Limb (tissue), 2 donors: ENCODE measurements around the gene WDR33.

Experiments used
- DNase-seq, 2 donors: peaks; one replicate each; pipeline ENCODE4 v3.0.0-alpha.2; 2016; ENCODE audit errors: extremely low spot score in 2 of 2

Gene WDR33

DNA sequence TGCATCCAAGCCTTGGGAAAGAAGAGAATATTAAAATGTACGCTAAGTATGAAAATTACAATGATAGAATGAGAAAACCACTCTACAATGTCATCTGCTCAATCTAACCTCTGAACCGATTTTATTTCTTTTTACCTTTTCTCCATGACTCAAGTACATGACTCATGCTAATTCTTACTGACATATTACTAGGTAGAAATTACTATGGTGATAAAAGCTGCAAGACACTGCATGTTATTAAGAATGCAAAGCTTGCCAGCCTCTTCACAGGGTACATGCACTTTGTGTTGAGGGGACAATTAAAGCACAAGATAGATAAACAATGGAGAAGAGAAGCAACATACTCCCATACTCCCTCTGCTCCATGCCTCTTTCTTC lies 89.0 kb downstream of the WDR33 start:
- DNase-seq = no peak

DNA sequence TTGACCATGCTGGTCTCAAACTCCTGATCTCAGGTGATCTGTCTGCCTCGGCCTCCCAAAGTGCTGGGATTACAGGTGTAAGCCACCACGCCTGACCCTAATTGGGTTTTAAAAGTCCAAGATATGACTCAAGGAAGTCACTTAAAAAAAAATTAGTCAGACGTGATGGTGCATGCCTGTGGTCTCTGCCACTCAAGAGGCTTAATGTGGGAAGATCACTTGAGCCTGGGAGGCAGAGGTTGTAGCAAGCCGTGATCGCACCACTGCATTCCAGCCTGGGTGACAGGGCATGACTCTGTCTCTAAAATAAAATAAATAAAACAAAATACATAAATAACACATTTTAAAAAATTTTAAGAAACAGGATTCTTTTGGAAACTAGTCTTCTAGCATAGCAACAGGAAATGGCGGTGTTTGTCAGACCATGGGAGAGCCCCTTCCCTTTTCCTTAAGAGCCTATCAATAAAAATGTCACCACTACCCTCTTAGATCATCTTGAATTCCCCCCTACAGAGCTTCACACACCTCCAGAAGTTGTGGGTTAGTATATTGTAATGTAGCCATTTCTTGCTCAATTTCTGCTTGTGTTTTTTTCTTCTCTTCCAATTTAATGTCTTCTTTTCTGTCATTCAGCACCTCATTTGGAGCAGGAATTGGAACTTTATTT lies 89.5 kb downstream of the WDR33 start:
- no peak for DNase-seq

- no peak for DNase-seq
Measured at GRCh38 chr2:127719301-127720218, 91.4 kb downstream of the WDR33 start.

GRCh38 chr2:127718271-127718670 lies 92.7 kb downstream of the WDR33 start:
- no peak for DNase-seq

GRCh38 chr2:127715778-127716449 lies 95.1 kb downstream of the WDR33 start:
- no peak for DNase-seq

DNA sequence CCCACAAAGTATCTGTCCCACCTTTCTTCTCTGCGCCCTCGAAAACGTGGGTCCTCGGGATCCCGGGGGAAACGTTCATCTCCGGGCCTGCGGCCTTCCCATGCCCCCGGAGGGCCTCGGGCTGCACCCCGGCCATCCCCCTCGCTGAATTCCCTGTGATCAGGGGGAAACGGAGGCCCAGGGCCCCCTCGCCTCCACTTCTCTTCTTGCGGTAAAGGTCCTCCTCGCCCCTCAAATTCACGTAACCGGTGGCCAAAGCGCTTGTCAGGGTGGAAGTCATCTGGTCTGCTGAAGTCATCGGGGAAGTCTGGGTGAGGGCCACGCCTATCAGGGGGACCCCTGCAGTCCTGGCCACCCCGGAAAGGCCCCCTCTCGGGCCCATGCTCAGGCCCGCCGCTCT lies 97.4 kb downstream of the WDR33 start:
- no peak for DNase-seq

DNA sequence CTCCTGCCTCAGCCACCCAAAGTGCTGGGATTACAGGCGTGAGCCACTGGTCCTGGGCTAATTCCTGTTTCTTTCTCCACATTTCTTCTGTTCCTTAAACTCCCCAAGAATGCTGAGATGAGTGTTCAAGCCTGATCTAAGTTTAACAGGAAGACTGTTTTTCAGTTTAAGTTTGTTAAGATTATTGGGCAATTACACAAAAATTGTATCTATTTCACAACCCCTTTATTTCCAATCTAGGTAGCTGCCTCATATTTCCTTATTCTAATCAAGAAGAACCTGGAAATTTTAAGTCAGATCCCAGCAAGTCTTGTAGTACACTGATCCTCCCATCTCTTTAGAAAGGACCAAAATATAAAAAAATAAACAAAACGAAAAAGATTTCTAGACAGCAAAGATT lies 98.0 kb downstream of the WDR33 start:
- DNase-seq = no peak

GRCh38 chr2:127709336-127709735 lies 101.6 kb downstream of the WDR33 start:
- DNase-seq = no peak

DNA sequence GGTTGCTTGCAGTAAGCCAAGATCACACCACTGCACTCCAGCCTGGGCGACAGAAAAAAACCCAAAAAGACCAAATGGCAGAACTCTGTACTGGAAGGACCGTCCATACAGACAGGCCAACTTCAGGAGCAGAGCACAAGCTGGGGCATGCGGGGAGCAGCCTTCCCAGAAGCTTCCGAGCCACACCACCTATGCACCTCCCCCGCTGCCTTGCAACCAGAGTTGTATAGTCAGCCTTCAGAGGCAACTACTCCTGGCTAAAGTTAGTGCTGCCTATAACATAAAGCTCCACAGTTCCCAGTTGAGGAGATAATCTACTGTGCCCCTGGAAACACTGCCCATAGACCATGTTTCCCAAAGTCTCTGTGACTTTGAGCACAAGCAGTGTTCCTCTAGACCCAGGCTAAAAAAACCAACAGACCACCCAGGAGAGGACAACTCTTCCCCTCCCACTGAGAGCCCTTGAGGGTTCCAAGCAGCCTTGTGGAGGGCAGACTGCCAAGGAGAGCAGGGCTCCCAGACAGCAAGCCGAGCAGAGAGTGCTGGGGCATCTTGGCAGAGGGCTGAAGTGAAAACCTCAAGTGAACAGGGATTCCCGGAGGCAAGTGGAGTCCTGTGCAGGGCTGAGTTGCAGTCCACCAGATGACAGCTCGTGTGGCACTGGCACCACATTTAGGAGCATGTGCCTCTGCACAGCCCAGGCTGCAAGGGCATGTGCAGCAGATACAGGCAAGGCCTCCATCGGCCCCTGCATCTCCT lies 102.9 kb downstream of the WDR33 start:
- DNase-seq = no peak

- no peak for DNase-seq
Measured at GRCh38 chr2:127706215-127706990, 104.6 kb downstream of the WDR33 start.

DNA sequence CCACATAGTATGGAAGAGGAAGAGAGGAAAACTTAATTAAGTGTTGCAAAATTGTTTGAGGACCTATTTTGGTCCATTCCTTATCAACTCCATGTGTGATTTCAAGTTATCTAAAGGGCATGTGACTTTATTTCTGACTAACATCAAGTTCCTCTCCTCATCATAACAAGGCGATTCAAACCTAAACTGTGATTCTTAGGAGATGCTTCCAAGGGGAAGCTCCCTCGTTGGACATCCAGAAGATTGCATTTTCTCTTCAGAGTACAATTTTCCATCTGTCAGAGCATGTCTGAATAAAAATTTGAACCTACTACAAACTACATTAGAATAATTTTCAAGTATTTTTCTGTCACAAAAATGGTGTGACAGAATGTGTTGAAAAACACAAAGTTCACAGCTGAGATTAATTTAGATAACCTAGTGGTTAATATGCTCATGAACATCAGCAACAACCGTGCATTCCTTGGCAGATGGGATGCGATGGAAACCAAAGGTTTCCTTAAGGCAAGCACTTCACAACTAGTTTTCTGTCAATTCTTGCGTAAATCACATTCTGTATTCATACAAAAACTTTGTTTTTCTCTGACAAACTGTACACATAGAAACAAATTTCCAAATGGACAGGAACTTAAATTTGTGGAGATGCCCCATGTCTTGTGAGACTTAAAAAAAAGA lies 105.4 kb downstream of the WDR33 start:
- no peak for DNase-seq

DNA sequence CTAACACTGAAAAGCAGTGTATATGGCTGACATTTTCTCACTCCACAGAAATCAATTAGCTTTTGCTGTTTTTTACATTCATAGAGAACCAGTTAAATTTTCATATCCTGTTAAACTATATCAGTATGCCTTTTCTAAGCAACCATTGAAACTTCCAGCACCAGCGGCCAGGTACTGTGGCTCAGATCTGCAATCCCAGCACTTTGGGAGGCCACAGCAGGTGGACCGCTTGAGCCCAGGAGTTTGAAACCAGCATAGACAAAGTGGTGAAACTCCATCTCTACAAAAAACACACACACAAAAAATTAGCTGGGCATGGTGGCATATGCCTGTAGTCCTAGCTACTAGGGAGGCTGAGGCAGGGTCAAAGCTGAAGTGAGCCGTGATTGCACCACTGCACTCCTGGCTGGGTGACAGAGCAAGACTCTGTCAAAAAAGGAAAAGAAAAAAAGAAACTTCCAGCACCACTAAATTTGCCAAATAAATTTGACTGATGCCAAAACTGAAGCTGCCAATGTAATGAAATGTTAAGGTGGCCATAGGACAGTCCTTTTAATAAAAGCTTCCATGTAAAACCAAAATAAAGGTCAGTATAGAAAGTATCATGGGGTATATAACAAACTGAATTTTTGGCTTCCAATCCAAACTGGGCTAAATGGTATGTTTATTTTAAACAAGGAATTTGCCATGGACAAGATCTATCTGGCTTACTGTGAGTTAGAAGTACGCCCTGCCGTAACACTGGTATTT lies 106.2 kb downstream of the WDR33 start:
- no peak for DNase-seq

DNA sequence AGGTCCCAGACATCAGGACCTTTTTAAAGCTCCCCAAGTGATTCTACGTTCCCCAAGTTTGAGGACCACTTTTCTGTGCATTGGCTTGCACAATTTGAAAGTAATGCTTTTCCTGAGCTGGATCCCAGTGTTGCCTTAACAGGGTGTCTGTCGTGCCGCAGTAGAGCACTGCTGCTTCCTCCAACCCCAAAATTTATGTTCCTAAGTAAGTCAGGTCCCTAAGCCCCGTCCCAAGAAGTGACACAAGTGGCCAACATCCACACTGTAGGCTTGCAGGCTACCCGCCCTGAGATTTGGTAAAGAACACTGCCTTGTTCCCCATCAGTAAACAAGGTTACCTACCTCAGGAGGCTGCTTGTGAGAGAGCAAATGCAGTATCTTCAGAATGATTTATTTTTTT lies 107.7 kb downstream of the WDR33 start:
- DNase-seq = no peak

DNA sequence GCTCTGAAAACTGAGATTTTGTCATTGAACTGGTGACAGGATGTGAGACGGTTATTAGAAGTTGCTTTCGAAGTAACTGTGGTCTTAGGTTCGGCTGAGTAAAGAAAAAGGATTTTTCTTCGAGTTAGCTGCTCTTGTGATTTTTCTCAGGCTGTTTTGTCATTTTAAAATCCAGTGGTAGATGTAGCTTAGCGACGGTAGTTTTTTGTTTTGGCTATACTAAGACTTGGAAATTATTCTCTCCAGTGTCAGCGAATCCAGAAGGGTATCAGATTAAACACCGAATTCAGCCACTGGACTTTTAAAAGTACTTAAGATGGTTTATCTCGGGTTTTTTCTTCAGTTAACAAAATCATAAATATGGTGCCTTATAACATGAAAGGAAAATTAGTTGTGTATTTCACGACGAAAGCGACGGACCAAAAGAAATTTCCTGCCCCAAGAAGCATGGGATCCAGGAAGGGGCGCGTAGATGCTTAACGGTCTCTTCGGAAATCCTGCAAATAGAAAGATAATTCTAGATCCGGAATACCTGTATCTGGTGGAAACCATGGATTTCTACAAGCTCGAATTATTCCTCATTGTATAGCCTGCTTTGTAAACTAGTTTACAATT lies 108.5 kb downstream of the WDR33 start:
- no peak for DNase-seq

- peak; percentile 72 to 85 for DNase-seq
Measured at GRCh38 chr2:127701651-127702394, 109.1 kb downstream of the WDR33 start.

DNA sequence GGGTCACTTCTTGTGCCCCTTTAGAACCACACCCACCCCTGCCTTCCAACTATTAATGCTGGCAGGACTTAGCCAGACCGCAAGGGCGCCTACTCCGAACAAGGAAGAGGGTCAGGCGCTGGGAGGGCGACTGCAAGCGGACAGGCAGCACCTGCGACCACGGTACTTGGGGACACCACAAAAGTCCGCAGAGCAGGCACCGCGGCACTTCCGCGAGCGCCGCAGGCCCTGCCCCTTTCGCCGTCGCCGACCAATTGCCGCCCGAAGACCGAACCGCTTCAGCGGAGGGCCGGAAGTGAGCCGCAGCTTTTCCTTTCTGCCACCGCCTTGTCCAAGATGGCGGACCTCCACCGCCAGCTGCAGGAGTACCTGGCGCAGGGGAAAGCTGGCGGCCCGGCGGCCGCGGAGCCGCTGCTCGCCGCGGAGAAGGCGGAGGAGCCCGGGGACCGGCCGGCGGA lies 109.7 kb downstream of the WDR33 start, which contains the start of gene SFT2D3:
Gene SFT2D3, plus strand, starts transcription at position 305 of the 458 bp plus-strand sequence. Its CDS starts 32 bp downstream, at position 337.
- peak; percentile 92 to 93 for DNase-seq

GRCh38 chr2:127700527-127701192 lies 110.3 kb downstream of the WDR33 start:
- no peak for DNase-seq
